NOMO-1 treated with DMSO at 0.1 percent for 48 hours (cell line): Measurements from ENCODE around the gene MESP1.
A peak's percentile ranks its signal among the peaks of the same experiment; 100 is the strongest.

Experiments used
- DNase-seq: peaks from one replicate; lab custom pipeline; 2025; ENCODE audit not compliant: unreplicated experiment; lab: John Stamatoyannopoulos, UW

MESP1 gene

DNA sequence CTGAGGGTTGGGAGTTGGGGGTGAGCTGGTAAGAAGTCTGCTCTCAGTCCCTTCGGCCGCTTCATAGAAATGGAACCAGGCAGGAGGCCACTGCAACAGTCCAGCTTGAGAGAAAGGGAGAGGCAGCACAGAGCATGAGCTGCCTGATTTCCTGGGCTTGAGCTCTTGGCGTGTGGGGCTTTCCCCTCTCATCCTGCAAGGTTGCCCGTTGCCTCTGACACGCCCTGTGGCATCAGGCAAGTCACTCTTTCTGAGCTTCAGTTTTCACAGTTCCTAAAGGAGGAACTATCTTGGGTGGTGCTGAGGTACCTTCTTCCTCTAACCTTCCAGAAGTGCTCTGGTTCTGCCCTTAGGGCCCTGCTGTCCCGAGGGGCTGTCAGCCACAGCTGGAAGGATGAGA is 30.0 kb upstream of the MESP1 start:
- DNase-seq, result peak; percentile 82

DNA sequence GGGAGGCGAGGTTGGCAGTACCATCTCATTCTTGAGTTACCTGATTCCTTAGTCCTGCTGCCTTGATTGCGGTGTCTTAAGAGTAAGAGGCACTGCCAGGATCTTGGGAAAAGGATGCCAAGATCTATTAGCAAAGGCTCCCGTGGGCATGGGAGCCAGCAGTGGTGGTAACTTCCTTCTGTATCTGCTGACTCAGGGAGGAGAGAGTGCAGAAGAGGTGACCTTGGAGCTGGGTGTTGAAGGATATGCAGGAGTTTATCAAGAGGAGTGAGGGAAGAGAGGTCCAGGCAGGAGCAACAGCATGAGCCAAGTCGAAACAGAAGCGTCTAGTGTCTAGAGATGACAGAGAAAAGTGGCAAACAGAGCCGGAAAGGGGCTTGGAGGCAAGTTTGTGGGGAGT is 29.6 kb upstream of the MESP1 start:
- DNase-seq, result no peak

DNA sequence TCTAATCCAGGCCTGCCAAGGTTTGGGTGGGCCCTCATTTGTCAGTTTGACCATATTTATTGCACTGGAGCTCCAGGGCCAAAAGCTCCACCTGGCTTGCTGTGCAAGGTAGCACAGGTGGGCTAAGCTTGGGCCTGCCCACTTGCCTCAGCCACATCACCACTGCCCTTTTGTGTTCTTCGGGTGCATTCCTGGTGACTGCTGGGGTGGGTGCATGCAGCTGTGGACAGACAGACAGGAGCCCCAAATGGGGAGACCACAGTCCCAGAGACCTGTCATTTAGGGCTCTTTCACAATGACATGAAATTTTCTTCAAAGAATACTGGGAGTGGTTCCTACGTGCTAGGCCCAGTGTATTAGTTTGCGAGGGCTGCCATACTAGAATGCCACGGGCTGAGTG is 27.8 kb upstream of the MESP1 start:
- no peak for DNase-seq

DNA sequence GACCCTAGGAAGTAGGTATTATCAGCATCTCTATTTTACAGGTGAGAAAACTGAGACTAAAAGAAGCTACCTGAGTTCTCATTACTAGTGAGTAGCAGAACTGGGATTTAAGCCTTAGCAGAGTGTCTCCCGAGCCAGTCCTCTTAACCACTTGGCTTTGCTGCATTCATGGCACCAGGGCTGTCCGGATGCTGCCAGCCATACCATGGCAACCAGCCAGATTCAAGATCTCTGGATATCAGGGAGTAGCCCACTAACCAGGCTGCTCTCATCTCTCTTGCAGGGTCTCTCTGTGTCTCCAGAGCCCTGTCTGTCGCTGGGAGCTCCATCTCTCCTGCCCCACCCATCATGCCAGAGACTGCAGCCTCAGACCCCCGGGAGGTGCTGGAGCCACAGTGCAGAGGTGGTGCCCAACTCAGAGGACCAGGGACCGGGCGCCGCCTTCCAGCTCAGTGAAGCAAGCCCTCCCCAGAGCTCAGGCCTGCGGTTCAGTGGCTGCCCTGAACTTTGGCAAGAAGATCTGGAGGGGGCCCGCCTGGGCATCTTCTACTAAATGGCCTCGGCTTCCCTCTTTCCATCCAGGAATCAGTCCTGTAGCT is 26.8 kb upstream of the MESP1 start:
- DNase-seq, result no peak

- no peak for DNase-seq
These were observed 26.2 kb upstream of the MESP1 start for GRCh38 chr15:89777073-89777751.

DNA sequence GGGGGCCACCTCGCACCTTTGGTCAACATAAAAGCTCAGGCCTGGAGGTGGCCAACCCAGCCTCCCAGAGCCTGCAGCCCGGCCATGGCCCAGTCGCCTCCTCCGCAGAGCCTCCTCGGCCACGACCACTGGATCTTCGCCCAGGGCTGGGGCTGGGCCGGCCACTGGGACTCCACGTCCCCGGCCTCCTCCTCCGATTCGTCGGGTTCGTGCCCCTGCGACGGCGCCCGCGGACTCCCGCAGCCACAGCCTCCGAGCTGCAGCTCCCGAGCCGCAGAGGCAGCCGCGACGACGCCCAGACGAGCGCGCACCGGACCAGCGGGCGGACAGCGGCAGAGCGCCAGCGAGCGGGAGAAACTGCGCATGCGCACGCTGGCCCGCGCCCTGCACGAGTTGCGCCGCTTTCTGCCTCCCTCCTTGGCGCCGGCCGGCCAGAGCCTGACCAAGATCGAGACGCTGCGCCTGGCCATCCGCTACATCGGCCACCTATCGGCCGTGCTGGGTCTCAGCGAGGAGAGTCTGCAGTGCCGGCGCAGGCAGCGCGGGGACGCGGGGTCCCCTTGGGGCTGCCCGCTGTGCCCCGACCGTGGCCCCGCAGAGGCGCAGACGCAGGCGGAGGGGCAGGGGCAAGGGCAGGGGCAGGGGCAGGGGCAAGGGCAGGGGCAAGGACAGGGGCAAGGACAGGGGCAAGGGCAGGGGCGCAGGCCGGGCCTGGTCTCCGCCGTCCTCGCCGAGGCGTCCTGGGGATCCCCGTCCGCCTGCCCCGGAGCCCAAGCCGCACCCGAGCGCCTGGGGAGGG is 25.4 kb upstream of the MESP1 start, which contains the start of gene MESP2:
TSS of gene MESP2 (plus strand) at position 59 of the 799 bp plus-strand sequence. CDS start at position 85, 26 bp downstream.
- DNase-seq, result peak; percentile 55

DNA sequence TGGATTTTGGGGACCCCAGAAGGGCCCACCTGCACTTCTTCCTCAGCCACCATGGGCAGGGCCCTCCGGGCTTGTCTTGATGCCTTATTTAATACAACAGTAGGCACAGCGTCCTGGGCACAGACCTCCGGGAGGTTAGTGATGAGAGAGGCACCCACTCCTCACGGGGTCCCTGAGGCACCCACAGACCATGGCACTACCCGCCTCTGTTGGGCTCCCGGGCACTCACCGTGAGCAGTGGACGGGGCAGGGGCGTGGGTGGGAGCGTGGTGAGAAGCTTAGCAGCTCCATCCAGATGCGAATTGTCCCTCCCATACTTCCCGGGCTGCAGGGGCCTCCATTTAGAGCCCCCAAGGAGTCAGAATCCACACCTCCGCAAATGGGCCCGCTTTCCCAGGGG is 24.8 kb upstream of the MESP1 start:
- no peak for DNase-seq

DNA sequence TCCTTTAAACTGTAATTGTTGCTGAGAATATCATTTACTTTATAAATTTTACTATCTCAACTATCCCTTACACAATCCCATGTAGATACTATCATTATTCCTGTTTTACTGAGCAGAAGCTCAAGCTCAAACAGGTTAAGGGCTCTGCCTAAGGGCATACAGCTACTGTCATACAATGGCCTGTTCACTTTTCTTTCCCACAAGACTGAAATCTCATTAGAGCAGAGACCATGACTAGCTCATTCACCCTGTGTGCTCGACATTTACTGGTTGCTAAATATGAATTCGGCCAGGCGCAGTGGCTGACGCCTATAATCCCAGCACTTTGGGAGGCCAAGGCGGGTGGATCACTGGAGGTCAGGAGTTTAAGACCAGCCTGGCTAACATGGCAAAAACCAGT is 23.4 kb upstream of the MESP1 start:
- no peak for DNase-seq

GRCh38 chr15:89772932-89773583 is 22.0 kb upstream of the MESP1 start:
- DNase-seq, result no peak

- DNase-seq, result no peak
These were observed 19.0 kb upstream of the MESP1 start for GRCh38 chr15:89770041-89770440.

- no peak for DNase-seq
These were observed 18.3 kb upstream of the MESP1 start for GRCh38 chr15:89769366-89769765.

GRCh38 chr15:89768071-89768500 is 17.0 kb upstream of the MESP1 start:
- DNase-seq, result no peak

DNA sequence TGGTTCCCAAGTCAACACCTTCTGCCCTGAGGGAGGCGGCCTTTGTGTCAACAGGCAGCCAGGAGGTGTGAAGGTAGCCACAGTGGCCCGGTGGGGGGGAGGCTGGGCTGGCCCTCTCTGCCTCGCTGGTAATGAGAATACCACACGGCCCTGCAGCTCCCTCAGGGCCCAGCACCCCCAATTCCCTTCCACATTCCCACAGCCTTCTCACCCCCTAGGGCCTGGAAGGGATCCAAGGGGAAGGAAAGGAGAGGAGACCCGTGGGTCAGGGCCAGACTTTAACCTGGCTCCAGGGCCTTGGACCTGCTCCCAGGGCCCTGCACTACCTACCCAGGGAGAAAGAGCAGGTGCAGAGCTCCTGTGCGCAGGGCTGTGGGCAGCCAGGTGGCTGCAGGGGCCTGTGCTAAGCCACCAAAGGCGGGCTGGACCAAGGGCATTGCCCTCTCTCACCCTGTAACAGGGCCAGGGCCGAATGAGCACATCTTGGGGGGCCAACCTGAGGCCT is 16.4 kb upstream of the MESP1 start:
- DNase-seq, result no peak

GRCh38 chr15:89766357-89767311 is 15.6 kb upstream of the MESP1 start:
- DNase-seq, result no peak

- no peak for DNase-seq
These were observed 14.6 kb upstream of the MESP1 start for GRCh38 chr15:89765694-89766093.

GRCh38 chr15:89761929-89762328 is 10.9 kb upstream of the MESP1 start:
- DNase-seq, result no peak

DNA sequence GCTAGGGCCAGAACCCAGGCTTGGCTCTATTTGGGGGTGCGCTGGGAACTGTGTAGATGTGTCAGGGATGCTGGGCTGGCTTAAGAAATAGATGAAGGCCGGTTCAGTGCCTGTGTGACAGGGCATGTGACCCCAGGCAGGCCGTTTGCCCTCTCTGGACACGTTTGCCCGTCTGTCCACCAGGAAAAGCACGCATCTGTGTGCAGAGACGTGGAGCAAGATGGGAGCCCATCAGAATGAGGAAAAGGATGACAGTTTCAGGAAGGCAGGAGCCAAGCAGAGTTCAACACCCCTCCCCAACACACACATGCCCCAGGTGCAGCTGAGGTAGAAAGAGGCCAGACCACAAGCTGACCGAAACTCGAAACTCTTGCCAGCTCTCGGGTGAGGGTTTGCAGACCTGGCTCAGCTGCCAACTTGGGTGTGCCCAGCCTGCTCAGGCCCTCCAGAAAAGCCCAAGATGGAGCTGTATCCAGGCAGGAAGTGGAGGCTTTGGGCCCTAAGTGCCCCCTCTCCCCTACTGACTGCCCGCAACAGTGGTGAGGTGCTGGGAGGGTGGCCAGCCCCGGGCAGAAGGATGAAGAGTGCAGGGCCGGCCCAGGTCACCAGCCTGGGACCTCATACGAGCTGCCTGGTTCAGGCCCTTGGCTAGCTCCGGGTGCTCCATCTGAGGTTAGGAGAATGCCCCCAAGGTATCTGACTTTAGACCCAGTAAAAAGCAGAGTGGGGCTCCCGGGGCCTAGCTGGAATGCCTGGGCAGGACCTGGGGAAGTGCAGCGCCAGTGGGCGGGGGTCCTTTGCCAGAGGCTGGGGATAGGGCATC is 10.2 kb upstream of the MESP1 start:
- DNase-seq, result no peak

DNA sequence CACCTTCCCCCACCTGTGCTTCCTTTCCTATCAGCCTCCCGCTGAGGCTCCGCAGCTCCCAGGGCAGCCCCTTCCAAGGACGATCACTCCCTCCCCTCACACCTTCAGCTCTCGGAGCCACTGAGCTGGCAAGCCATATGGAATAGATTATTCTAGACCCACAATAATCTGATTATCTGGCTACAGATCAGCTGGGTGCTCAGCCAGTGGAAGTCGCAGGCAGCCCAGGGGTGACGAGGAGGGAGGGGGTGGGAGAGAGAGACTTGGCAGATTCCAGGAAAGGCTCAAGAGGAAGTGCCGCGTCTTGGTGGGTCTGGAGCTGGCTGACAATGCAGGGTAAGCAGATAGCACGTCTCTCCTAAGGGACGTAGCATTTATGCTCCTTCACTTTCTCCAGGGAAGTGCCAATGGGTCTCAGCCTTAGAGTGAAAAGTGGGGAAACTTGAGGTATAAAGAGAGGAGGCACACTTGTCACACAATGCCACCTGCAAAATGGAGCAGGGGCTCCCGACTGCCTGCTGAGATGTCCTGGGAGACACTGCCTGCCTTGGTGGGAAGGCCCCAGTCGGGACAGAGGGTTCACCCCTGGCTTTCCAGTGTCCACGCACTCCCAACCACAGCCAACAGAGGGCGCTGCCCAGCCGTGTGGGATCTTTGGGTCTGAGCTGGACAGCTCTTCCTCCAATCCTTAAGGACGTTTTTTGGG is 9.4 kb upstream of the MESP1 start:
- DNase-seq, result peak; percentile 45

- DNase-seq, result no peak
These were observed 8.8 kb upstream of the MESP1 start for GRCh38 chr15:89759835-89760234.
